Caco-2 (cell line): Measurements from ENCODE around the gene EVC2. TPM values are rescaled to one million over a fixed set of nuclear protein-coding genes. Genes with fewer than 3 reads are reported as not detected.

Experiments used
- BruUV-seq: library from RNA; stranded (reverse); fragments of 400-500 nt; replicated peaks from 2 replicates; lab custom pipeline; 2021; lab: Mats Ljungman, UMichigan
- CTCF ChIA-PET: fragments of 300-600 bp; sonication (Branson Sonifier 250); formaldehyde crosslinking; loops from one replicate; lab custom pipeline; 2022; ENCODE audit warnings: antibody characterized with exemption; lab: Charles Lee
- POLR2A ChIA-PET: fragments of 300-600 bp; sonication (Branson Sonifier 250); formaldehyde crosslinking; loops from one replicate; lab custom pipeline; 2022; ENCODE audit warnings: antibody characterized with exemption; lab: Charles Lee
- DNase-seq, 2 experiments: peaks; one replicate each; pipeline versions ENCODE4 v3.0.0 to v3.0.0-alpha.2; 2020 to 2022
- H3K27me3 ChIP-seq: replicated peaks from 2 replicates; pipeline ENCODE4 v1.6.0; 2011; ENCODE audit warnings: low read length; ENCODE audit not compliant: control insufficient read depth, insufficient read depth
- H3K36me3 ChIP-seq: 2 replicates; pipeline ENCODE4 v1.5.1; 2011; ENCODE audit warnings: low read length; ENCODE audit not compliant: control insufficient read depth, insufficient read depth
- H3K4me1 ChIP-seq: fragments of 250-450 bp; sonication (Bioruptor Pico); 2 replicates; pipeline ENCODE4 v1.5.1; 2020; ENCODE audit warnings: mild to moderate bottlenecking
- H3K4me3 ChIP-seq: 2 replicates; pipeline ENCODE4 v1.5.1; 2011; ENCODE audit warnings: low read depth, mild to moderate bottlenecking, control low read depth, low read length
- H3K9me3 ChIP-seq: fragments of 250-450 bp; sonication (Bioruptor Pico); 2 replicates; pipeline ENCODE4 v1.5.1; 2020; ENCODE audit warnings: mild to moderate bottlenecking, moderate library complexity
- H3K27ac Mint-ChIP-seq: one replicate; pipeline ENCODE4 v1.8.0; 2022; ENCODE audit warnings: mixed read lengths; ENCODE audit not compliant: unreplicated experiment
- H3K27me3 Mint-ChIP-seq: one replicate; pipeline ENCODE4 v1.8.0; 2022; ENCODE audit warnings: mixed read lengths; ENCODE audit not compliant: insufficient read depth, unreplicated experiment
- H3K36me3 Mint-ChIP-seq: one replicate; pipeline ENCODE4 v1.8.0; 2022; ENCODE audit warnings: mild to moderate bottlenecking, mixed read lengths; ENCODE audit not compliant: insufficient read depth, unreplicated experiment
- H3K4me1 Mint-ChIP-seq: one replicate; pipeline ENCODE4 v1.8.0; 2022; ENCODE audit warnings: low read depth, mixed read lengths; ENCODE audit not compliant: unreplicated experiment
- H3K4me3 Mint-ChIP-seq: one replicate; pipeline ENCODE4 v1.8.0; 2022; ENCODE audit warnings: mild to moderate bottlenecking, moderate library complexity, mixed read lengths; ENCODE audit not compliant: unreplicated experiment
- H3K9me3 Mint-ChIP-seq: one replicate; pipeline ENCODE4 v1.8.0; 2022; ENCODE audit warnings: mixed read lengths; ENCODE audit not compliant: unreplicated experiment
- intact Hi-C: fragments of 100-400 bp; cut with micrococcal nuclease; formaldehyde crosslinking; loops from one replicate; pipeline ENCODE4 v1.10.0; 2022; ENCODE audit not compliant: unreplicated experiment
- total RNA-seq: library from RNA; stranded (reverse); gene quantifications from 2 replicates; pipeline ENCODE4 v1.2.3, GENCODE V29; 2022
- TF ChIP-seq, protein P1 (sequence below), 2 experiments: fragments of 200-600 bp in 1 of 2; IDR thresholded peaks; 1 replicate in 1 of 2; 2 replicates in 1 of 2; pipeline versions ENCODE4 v1.5.1 to v1.8.0; 2011 to 2022; ENCODE audit warnings: antibody characterized with exemption in 1 of 2, control low read depth in 1 of 2, inconsistent platforms in 1 of 2, low read depth in 1 of 2, low read length in 1 of 2, mild to moderate bottlenecking in 1 of 2, moderate library complexity in 1 of 2; ENCODE audit not compliant: insufficient read depth in 1 of 2, severe bottlenecking in 1 of 2, unreplicated experiment in 1 of 2

EVC2 gene
- total RNA-seq, 1 experiment from 2014 or later: not detected

DNA sequence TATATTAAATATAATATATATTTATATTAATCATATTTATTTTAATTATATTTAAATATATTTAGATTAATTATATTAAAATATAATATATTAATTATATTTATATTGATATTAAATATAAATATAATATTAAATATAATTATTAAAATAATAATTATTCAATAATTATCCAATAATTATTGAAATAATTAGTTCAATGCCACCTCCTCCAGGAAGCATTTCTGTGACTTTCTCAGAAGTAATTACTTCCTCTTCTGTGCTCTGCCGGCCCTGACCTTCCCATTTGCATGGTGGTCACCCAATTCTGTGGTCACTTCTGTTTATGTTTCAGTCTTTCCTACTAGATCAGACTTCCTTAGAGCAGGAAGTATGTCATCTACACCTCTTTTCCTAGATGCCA is 45.8 kb downstream of the EVC2 start:
- no peaks in the 10 kb centered on the region for H3K36me3 Mint-ChIP-seq
- ChIA-PET CTCF (no interaction called here), POLR2A (no interaction called here)
- no peaks in the 10 kb centered on the region for H3K27me3 ChIP-seq
- H3K27me3 Mint-ChIP-seq: peaks cover 10% of the 10 kb centered on the region
- H3K4me1 ChIP-seq: no peaks in the 10 kb centered on the region
- H3K36me3 ChIP-seq: no peaks in the 10 kb centered on the region
- no peak overlapping the region for H3K4me3 ChIP-seq
- H3K9me3 ChIP-seq: no peaks in the 10 kb centered on the region
- TF ChIP-seq, protein P1, sequence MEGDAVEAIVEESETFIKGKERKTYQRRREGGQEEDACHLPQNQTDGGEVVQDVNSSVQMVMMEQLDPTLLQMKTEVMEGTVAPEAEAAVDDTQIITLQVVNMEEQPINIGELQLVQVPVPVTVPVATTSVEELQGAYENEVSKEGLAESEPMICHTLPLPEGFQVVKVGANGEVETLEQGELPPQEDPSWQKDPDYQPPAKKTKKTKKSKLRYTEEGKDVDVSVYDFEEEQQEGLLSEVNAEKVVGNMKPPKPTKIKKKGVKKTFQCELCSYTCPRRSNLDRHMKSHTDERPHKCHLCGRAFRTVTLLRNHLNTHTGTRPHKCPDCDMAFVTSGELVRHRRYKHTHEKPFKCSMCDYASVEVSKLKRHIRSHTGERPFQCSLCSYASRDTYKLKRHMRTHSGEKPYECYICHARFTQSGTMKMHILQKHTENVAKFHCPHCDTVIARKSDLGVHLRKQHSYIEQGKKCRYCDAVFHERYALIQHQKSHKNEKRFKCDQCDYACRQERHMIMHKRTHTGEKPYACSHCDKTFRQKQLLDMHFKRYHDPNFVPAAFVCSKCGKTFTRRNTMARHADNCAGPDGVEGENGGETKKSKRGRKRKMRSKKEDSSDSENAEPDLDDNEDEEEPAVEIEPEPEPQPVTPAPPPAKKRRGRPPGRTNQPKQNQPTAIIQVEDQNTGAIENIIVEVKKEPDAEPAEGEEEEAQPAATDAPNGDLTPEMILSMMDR (IDR thresholded peaks at IDR 0.05; ENCODE audit: insufficient read depth in 1 of 2, low read depth in 1 of 2, low read length in 1 of 2, severe bottlenecking in 1 of 2, unreplicated experiment in 1 of 2): no peak
- no peak overlapping the region for H3K4me3 Mint-ChIP-seq
- no TSS peak for BruUV-seq
- no peaks in the 10 kb centered on the region for H3K9me3 Mint-ChIP-seq
- DNase-seq: no peak
- intact Hi-C loops: no loop called here
- H3K27ac Mint-ChIP-seq: no peak overlapping the region
- no peaks in the 10 kb centered on the region for H3K4me1 Mint-ChIP-seq

DNA sequence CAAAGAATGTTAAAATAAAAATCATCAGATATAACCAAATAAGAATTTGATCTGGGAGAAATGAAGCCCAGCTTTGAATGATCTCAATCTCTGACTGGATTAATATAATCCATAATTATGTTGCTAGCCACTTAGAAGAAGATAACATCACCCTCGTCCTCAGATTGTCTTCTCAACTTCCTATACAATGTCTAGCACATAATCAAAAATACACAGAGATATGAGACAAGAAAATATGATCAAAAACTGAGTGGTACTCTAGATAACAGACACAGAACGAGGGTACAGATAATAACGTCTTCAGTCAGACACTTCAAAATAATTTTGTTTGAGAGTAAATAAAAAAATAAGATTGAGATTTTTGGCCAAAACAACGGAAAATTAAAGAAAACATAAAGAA is 47.1 kb downstream of the EVC2 start:
- Mint-ChIP-seq H3K27me3 (peaks cover 10% of the 10 kb centered on the region), H3K4me1 (no peaks in the 10 kb centered on the region), H3K36me3 (no peaks in the 10 kb centered on the region), H3K27ac (no peak overlapping the region), H3K4me3 (no peak overlapping the region), H3K9me3 (no peaks in the 10 kb centered on the region)
- POLR2A ChIA-PET: no interaction called here
- intact Hi-C loops: no loop called here
- Histone ChIP-seq H3K36me3 (no peaks in the 10 kb centered on the region), H3K27me3 (no peaks in the 10 kb centered on the region), H3K4me1 (no peaks in the 10 kb centered on the region), H3K9me3 (no peaks in the 10 kb centered on the region), H3K4me3 (no peak overlapping the region)
- CTCF ChIA-PET: no interaction called here
- TF ChIP-seq, protein P1 (IDR thresholded peaks at IDR 0.05; ENCODE audit: insufficient read depth in 1 of 2, low read depth in 1 of 2, low read length in 1 of 2, severe bottlenecking in 1 of 2, unreplicated experiment in 1 of 2): no peak
- DNase-seq: no peak
- no TSS peak for BruUV-seq

DNA sequence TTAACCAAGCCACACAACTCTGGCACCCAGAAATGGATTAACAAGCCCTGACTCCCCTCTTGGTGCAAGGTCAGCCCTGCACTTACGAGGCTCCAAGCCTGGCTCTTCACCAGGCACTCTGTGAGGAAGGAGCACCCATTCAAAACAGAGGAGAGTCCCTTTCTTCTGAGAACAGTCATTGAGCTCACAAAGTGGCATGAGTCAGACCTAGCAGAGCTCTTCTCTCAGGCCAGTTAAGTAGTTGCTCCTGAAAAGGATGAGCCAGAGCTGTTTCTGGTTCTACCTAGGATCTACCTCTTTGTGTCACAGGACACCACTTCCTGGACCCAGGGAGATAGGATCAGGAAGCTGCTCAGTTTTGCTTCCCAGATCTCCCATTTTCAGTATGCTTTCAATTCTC is 48.2 kb downstream of the EVC2 start:
- BruUV-seq: no TSS peak
- no peaks in the 10 kb centered on the region for H3K27me3 ChIP-seq
- no peaks in the 10 kb centered on the region for H3K36me3 ChIP-seq
- Mint-ChIP-seq H3K27ac (no peak overlapping the region), H3K4me3 (no peak overlapping the region), H3K4me1 (no peaks in the 10 kb centered on the region), H3K36me3 (no peaks in the 10 kb centered on the region), H3K27me3 (peaks cover 7% of the 10 kb centered on the region), H3K9me3 (no peaks in the 10 kb centered on the region)
- H3K9me3 ChIP-seq: no peaks in the 10 kb centered on the region
- CTCF ChIA-PET: no interaction called here
- intact Hi-C loops: no loop called here
- no peak for DNase-seq
- H3K4me3 ChIP-seq: no peak overlapping the region
- POLR2A ChIA-PET: no interaction called here
- TF ChIP-seq, protein P1 (IDR thresholded peaks at IDR 0.05; ENCODE audit: insufficient read depth in 1 of 2, low read depth in 1 of 2, low read length in 1 of 2, severe bottlenecking in 1 of 2, unreplicated experiment in 1 of 2): no peak
- H3K4me1 ChIP-seq: no peaks in the 10 kb centered on the region
